Retinal pigment epithelial cell (primary cell): Measurements from ENCODE around the gene ERCC6L.
"Not testable (repeated sequence)": the region's sequence is repeated elsewhere in the genome, so short reads cannot be mapped to it uniquely, and the experiment has no call there.

ENCODE experiments used
- DNase-seq: peaks from one replicate; pipeline ENCODE4 v3.0.0-alpha.2; 2010; ENCODE audit warnings: low read depth
- H3K4me3 ChIP-seq: 2 replicates; pipeline ENCODE4 v1.5.1; 2011; ENCODE audit warnings: mild to moderate bottlenecking, low read length, control low read depth, moderate library complexity
- TF ChIP-seq, protein P1 (sequence below): conservative IDR thresholded peaks from 2 replicates; pipeline ENCODE4 v1.5.1; 2011; ENCODE audit warnings: low read depth, low read length, control low read depth, inconsistent platforms

Gene ERCC6L

DNA sequence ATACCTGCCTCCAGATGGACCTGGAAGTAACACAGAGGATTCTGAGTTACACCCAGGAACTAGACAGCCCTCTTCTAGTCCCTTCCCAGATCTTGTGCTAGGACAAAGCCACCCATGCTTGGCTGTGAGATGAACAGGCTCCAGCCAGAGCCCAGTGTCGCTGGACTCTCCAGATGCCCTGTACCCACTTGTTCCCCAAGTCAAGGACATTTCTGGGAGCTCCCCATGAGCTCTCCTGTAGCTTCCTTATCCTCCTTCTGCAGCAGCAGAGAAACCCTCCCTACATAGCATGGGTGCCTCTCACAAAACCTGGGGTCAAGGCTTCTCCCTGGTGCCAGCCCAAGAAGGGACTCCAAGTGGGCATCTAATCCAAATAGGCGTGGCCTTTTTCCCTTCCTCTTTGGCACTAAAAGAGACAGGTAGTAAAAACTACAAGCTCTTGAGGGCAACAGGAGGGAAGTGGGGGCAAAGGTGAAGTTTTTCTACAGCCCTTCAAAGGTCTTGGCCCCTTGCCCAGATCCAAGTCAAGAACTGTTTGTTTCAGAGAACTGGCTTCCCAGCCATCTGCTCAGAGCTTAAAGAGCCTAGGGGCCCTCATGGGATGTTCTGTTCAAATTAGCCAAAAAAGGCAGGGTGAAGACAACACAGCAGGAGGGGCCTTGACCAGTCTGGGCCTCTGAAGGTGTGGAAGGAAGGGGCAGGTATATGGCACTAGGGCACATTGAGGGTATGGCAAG, 8.5 kb upstream of the ERCC6L start:
- DNase-seq = no peak
- H3K4me3 ChIP-seq = no peak overlapping the region
- TF ChIP-seq, protein P1, sequence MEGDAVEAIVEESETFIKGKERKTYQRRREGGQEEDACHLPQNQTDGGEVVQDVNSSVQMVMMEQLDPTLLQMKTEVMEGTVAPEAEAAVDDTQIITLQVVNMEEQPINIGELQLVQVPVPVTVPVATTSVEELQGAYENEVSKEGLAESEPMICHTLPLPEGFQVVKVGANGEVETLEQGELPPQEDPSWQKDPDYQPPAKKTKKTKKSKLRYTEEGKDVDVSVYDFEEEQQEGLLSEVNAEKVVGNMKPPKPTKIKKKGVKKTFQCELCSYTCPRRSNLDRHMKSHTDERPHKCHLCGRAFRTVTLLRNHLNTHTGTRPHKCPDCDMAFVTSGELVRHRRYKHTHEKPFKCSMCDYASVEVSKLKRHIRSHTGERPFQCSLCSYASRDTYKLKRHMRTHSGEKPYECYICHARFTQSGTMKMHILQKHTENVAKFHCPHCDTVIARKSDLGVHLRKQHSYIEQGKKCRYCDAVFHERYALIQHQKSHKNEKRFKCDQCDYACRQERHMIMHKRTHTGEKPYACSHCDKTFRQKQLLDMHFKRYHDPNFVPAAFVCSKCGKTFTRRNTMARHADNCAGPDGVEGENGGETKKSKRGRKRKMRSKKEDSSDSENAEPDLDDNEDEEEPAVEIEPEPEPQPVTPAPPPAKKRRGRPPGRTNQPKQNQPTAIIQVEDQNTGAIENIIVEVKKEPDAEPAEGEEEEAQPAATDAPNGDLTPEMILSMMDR = no peak

DNA sequence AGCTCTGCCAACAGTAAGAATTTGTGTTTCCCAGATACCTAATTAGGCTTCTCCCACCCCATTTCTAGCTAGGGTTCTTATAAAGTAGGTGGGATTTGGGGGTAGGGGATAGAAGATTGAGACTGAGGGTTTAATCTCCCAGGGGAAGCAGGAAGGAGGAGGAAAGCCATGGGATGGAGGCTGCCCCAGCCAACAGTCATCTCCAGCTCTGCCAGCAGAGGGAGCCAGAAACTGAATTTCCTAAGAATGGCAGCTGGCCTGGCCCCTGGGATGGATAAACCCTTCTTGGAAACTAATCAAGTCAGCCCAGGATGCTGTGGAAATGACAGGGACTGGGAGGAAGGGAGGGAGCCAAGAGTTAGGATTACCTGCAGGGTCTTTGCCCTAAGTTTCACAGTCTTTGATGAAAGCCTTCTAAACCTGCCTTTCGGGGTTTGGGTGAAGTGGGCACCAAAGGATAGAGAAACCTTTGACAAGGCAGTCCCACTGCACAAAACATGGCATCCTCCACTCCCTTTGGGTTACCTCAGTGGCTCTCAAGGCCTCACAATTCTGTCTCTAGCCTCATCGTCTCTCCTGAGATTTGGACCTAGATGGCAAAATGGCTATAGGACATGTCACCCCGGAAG, 6.7 kb upstream of the ERCC6L start:
- no peak overlapping the region for H3K4me3 ChIP-seq
- TF ChIP-seq, protein P1 = peak; percentile 90
- no peak for DNase-seq

DNA sequence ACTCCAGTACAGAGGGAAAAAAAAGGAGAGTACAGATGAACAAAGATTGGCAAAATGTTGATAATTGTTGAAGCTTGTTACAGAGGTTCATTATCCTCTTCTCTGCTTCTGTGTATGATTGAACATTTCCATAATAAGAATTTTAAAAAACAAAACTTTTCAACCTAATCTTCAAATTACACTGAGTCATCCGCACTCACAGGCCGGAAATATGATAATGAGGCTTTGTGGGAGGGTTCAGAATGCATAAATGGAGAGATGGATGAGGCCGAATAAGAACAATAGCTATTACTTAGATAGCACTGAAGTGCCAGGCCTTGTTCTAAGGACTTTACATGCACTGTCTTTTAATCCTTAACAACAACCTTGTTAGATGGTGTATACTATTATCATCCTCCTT, 4.6 kb upstream of the ERCC6L start:
- TF ChIP-seq, protein P1 = no peak
- DNase-seq = no peak
- no peak overlapping the region for H3K4me3 ChIP-seq

DNA sequence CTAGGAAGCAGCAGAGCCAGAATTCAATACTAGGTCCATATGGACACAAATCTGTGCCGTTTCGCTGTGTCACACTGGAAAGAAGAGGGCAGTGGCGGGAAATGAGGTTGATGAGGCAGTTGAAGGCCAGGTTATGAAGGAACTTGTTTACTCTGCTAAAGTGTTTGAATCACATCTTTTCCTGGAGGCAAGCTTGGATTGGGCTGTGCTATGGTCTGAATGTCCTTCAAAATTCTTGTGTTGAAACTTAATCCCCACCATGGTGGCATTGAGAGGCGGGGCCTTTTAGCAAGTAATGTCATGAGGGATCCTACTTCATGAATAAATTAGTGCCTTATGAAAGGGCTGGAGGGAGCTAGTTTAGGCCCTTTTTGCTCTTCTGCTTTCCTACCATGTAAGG, 2.1 kb upstream of the ERCC6L start:
- TF ChIP-seq, protein P1 = no peak
- DNase-seq = no peak
- H3K4me3 ChIP-seq = no peak overlapping the region

DNA sequence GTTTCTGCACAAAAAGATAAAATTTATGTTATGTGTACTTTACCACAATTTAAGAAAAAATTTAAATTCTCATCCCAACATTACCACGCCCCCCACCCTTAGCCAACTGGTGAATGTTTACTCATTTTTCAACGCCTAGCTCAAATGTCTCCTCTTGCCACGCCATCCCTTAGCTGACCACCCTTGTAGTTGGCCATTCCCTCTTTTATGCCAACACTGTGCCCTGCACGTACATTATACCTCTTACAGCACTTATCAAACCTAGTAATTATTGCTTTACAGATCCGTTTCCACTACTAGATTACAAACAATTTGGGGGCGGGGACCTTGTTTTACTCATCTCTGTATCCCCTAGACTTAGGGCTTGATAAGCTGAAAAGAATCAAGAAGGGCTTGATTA, 644 bp downstream of the ERCC6L start:
- TF ChIP-seq, protein P1 = no peak
- peak overlapping the region; percentile 57 for H3K4me3 ChIP-seq
- DNase-seq = no peak

DNA sequence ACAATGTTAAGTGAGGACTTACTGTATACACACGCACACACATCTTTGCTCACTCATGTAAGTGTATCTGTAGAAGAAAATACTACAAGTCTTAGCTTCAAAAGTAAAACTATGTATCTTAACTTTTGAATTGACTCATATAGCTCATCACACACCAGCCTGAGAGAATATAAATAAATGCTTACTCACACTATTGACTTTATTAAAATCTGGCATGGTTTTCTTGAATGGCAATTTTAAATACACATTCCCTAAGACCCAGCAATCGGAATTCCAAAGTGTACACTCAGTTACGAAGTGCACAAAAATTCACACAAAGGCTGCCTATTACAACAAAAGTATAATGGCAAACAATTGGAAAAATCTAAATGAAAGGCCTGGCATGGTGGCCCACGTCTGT, 2.0 kb downstream of the ERCC6L start:
- TF ChIP-seq, protein P1 = no peak
- DNase-seq = no peak
- no peak overlapping the region for H3K4me3 ChIP-seq

DNA sequence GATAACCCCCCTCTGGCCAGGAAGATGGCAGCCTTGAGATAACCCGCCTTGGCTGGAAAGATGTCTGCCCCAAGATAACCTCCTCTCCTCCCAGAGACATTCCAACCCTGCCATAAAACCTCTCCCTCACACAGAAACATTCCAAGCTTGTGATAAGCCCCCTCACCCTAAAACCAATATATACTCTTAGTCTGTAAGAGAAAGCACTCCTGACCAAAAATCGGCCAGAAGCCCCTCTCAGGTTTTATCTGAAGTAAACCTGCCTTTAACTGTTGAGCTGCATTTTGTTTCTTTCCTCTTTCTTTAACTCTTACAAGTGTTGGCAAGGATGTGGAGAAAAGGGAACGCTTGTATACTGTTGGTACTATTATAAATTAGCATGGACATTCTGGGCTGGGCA, 8.5 kb downstream of the ERCC6L start:
- no peak for DNase-seq
- H3K4me3 ChIP-seq = no peak overlapping the region
- TF ChIP-seq, protein P1 = no peak

DNA sequence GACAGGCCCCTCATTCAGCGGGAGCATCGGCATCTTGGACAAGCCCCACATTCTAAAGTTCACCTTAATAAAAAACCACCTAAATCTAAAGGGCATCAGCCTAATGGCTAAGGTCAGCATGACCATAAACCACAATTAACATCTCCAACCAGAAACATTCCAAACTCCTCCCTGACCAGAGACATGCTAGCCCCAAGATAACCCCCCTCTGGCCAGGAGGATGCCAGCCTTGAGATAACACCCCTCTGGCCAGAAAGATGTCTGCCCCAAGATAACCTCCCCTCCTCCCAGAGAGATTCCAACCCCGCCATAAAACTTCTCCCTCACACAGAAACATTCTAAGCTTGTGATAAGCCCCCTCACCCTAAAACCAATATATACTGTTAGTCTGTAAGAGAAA, 18.5 kb downstream of the ERCC6L start:
- H3K4me3 ChIP-seq = not testable (repeated sequence)

More for the DNA sequence above, 18.5 kb downstream of the ERCC6L start:
- not testable (repeated sequence) for DNase-seq
